HG03025 (cell line): ENCODE results near the gene LGR5.

Source experiments
- ATAC-seq: cut with Tn5 transposase; IDR thresholded peaks from one replicate; pipeline ENCODE4 v1.9.1; 2021; ENCODE audit warnings: mild to moderate bottlenecking, moderate library complexity; ENCODE audit not compliant: unreplicated experiment, low FRiP score

LGR5 gene

GRCh38 chr12:71432936-71433335 is 6.7 kb upstream of the LGR5 start:
- ATAC-seq, result no peak

GRCh38 chr12:71436696-71437095 is 2.9 kb upstream of the LGR5 start:
- ATAC-seq, result no peak

GRCh38 chr12:71438670-71439361 is 782 bp upstream of the LGR5 start:
- ATAC-seq, result no peak

- ATAC-seq, result no peak
Measured at GRCh38 chr12:71439362-71439612, 311 bp upstream of the LGR5 start.

GRCh38 chr12:71440345-71440762 is 756 bp downstream of the LGR5 start:
- ATAC-seq, result no peak

- ATAC-seq, result no peak
Measured at GRCh38 chr12:71440763-71441748, 1.5 kb downstream of the LGR5 start.

GRCh38 chr12:71441836-71442566 is 2.4 kb downstream of the LGR5 start:
- ATAC-seq, result no peak

GRCh38 chr12:71442567-71442931 is 3.0 kb downstream of the LGR5 start:
- ATAC-seq, result no peak

- ATAC-seq, result no peak
Measured at GRCh38 chr12:71445071-71445470, 5.5 kb downstream of the LGR5 start.

GRCh38 chr12:71447691-71448132 is 8.1 kb downstream of the LGR5 start:
- no peak for ATAC-seq

- ATAC-seq, result no peak
Measured at GRCh38 chr12:71448150-71448581, 8.6 kb downstream of the LGR5 start.

GRCh38 chr12:71449373-71450070 is 9.9 kb downstream of the LGR5 start:
- no peak for ATAC-seq

- no peak for ATAC-seq
Measured at GRCh38 chr12:71452006-71452405, 12.4 kb downstream of the LGR5 start.

- ATAC-seq, result no peak
Measured at GRCh38 chr12:71455028-71455737, 15.6 kb downstream of the LGR5 start.

- ATAC-seq, result no peak
Measured at GRCh38 chr12:71456316-71456715, 16.7 kb downstream of the LGR5 start.

GRCh38 chr12:71456990-71457389 is 17.4 kb downstream of the LGR5 start:
- ATAC-seq, result no peak

GRCh38 chr12:71460318-71460717 is 20.7 kb downstream of the LGR5 start:
- ATAC-seq, result no peak

GRCh38 chr12:71460850-71461609 is 21.4 kb downstream of the LGR5 start:
- ATAC-seq, result no peak

GRCh38 chr12:71461787-71462328 is 22.3 kb downstream of the LGR5 start:
- ATAC-seq, result no peak
